H1 (cell line): ENCODE results near the gene CWH43. TPM values are rescaled to one million over a fixed set of nuclear protein-coding genes. Genes with fewer than 3 reads are reported as not detected.
A peak's percentile ranks its signal among the peaks of the same experiment; 100 is the strongest.

Source experiments
- CTCF ChIA-PET: fragments of 300-600 bp; sonication (Branson Sonifier 250); formaldehyde crosslinking; loops from one replicate; lab custom pipeline; 2021; ENCODE audit not compliant: partially characterized antibody; lab: Charles Lee
- POLR2A ChIA-PET: fragments of 300-600 bp; sonication (Branson Sonifier 250); formaldehyde crosslinking; loops from one replicate; lab custom pipeline; 2021; ENCODE audit warnings: inconsistent platforms; ENCODE audit not compliant: partially characterized antibody; lab: Charles Lee
- DNase-seq, 2 experiments: peaks; one replicate each; pipeline versions ENCODE4 v3.0.0 to v3.0.0-alpha.2; 2010 to 2022; ENCODE audit warnings: low spot score in 2 of 2, low read depth in 1 of 2, mixed read lengths in 1 of 2
- FAIRE-seq: peaks from 2 replicates; lab custom pipeline; 2011; peaks lifted over from hg19 to GRCh38; lab: Jason Lieb, UNC
- H2AFZ ChIP-seq: 2 replicates; pipeline ENCODE4 v1.8.1; 2012; ENCODE audit warnings: low read length, inconsistent platforms
- H2AK5ac ChIP-seq: 2 replicates; pipeline ENCODE4 v1.6.1; 2013; ENCODE audit warnings: low read depth, low read length
- H2BK120ac ChIP-seq: replicated peaks from 2 replicates; pipeline ENCODE3; 2013; ENCODE audit warnings: low read depth, low read length, inconsistent platforms
- H2BK12ac ChIP-seq: 2 replicates; pipeline ENCODE4 v1.6.1; 2013; ENCODE audit warnings: low read depth, low read length
- H2BK15ac ChIP-seq: 2 replicates; pipeline ENCODE4 v1.6.1; 2013; ENCODE audit warnings: low read length
- H2BK20ac ChIP-seq: 2 replicates; pipeline ENCODE4 v1.6.1; 2013; ENCODE audit warnings: low read length
- H2BK5ac ChIP-seq: 2 replicates; pipeline ENCODE4 v1.6.1; 2013; ENCODE audit warnings: low read depth, low read length
- H3K14ac ChIP-seq: 2 replicates; pipeline ENCODE4 v1.6.1; 2013; ENCODE audit warnings: inconsistent platforms; ENCODE audit not compliant: insufficient read length
- H3K18ac ChIP-seq: 2 replicates; pipeline ENCODE4 v1.6.1; 2013; ENCODE audit warnings: low read length; ENCODE audit errors: extremely low read depth
- H3K23ac ChIP-seq: 2 replicates; pipeline ENCODE4 v1.6.1; 2013; ENCODE audit warnings: inconsistent platforms; ENCODE audit not compliant: insufficient read length
- H3K23me2 ChIP-seq: 2 replicates; pipeline ENCODE4 v1.6.1; 2013; ENCODE audit warnings: low read depth, low read length
- H3K27ac ChIP-seq: 2 replicates; pipeline ENCODE4 v1.6.1; 2011; ENCODE audit warnings: low read depth, low read length, inconsistent platforms
- H3K27me3 ChIP-seq, 4 experiments: replicated peaks in 1 of 4; 1 replicate in 1 of 4; 2 replicates in 3 of 4; pipeline versions ENCODE4 v1.6.1 to v1.8.1; 2011 to 2013; ENCODE audit warnings: low read length in 3 of 4, mild to moderate bottlenecking in 3 of 4, inconsistent platforms in 2 of 4, mixed read lengths in 2 of 4, moderate library complexity in 1 of 4; ENCODE audit not compliant: control insufficient read depth in 3 of 4, insufficient read depth in 3 of 4; ENCODE audit errors: extremely low read depth in 1 of 4
- H3K36me3 ChIP-seq, 4 experiments: 2 replicates each; pipeline versions ENCODE4 v1.6.1 to v1.8.1; 2011 to 2013; ENCODE audit warnings: mild to moderate bottlenecking in 4 of 4, low read length in 3 of 4, moderate library complexity in 2 of 4, control low read depth in 1 of 4, inconsistent platforms in 1 of 4; ENCODE audit not compliant: insufficient read depth in 4 of 4, control insufficient read depth in 2 of 4
- H3K4ac ChIP-seq: replicated peaks from 2 replicates; pipeline ENCODE3; 2013; ENCODE audit warnings: low read length, low read depth, mixed read lengths, inconsistent platforms; ENCODE audit not compliant: insufficient read length
- H3K4me1 ChIP-seq, 4 experiments: replicated peaks in 1 of 4; 1 replicate in 1 of 4; 2 replicates in 3 of 4; pipeline versions ENCODE4 v1.6.1 to v1.8.1; 2011 to 2013; ENCODE audit warnings: low read length in 3 of 4, inconsistent platforms in 2 of 4, mixed read lengths in 1 of 4; ENCODE audit not compliant: insufficient read depth in 4 of 4, control insufficient read depth in 3 of 4
- H3K4me2 ChIP-seq, 2 experiments: 2 replicates each; pipeline versions ENCODE4 v1.6.1 to v1.8.1; 2011 to 2013; ENCODE audit warnings: low read depth in 2 of 2, low read length in 2 of 2, control low read depth in 1 of 2, inconsistent platforms in 1 of 2, mild to moderate bottlenecking in 1 of 2; ENCODE audit not compliant: insufficient read depth in 1 of 2
- H3K4me3 ChIP-seq, 4 experiments: fragments of 200-600, 300-600 bp in 1 of 4; sonication (generic), shearing (Covaris generic), sonication (Bioruptor Twin) in 1 of 4; 2 replicates each; pipeline versions ENCODE4 v1.5.1 to v1.8.1; 2011 to 2016; ENCODE audit warnings: low read length in 4 of 4, low read depth in 3 of 4, control low read depth in 2 of 4, inconsistent platforms in 2 of 4, mild to moderate bottlenecking in 2 of 4, mixed read lengths in 1 of 4, moderate library complexity in 1 of 4; ENCODE audit not compliant: insufficient read depth in 2 of 4; ENCODE audit errors: extremely low read depth in 1 of 4
- H3K56ac ChIP-seq: replicated peaks from 2 replicates; pipeline ENCODE3; 2013; ENCODE audit warnings: low read depth, mild to moderate bottlenecking, mixed read lengths, low read length, inconsistent platforms; ENCODE audit not compliant: insufficient read length
- H3K79me1 ChIP-seq: 2 replicates; pipeline ENCODE4 v1.6.1; 2013; ENCODE audit warnings: low read depth, low read length, control low read depth
- H3K79me2 ChIP-seq, 2 experiments: 2 replicates each; pipeline versions ENCODE4 v1.6.1 to v1.8.1; 2012 to 2013; ENCODE audit warnings: low read length in 2 of 2, mild to moderate bottlenecking in 2 of 2, inconsistent platforms in 1 of 2; ENCODE audit not compliant: insufficient read depth in 2 of 2, control insufficient read depth in 1 of 2
- H3K9ac ChIP-seq, 4 experiments: replicated peaks in 1 of 4; 1 replicate in 1 of 4; 2 replicates in 3 of 4; pipeline versions ENCODE4 v1.6.1 to v1.8.1; 2011 to 2013; ENCODE audit warnings: low read depth in 3 of 4, low read length in 3 of 4, control low read depth in 2 of 4, mild to moderate bottlenecking in 2 of 4, moderate library complexity in 2 of 4, inconsistent platforms in 1 of 4; ENCODE audit errors: extremely low read depth in 1 of 4
- H3K9me3 ChIP-seq, 2 experiments: 2 replicates each; pipeline versions ENCODE4 v1.6.1 to v1.8.1; 2012 to 2013; ENCODE audit warnings: mild to moderate bottlenecking in 2 of 2, moderate library complexity in 2 of 2, control low read depth in 1 of 2, inconsistent platforms in 1 of 2, low read depth in 1 of 2, low read length in 1 of 2, mixed read lengths in 1 of 2; ENCODE audit not compliant: insufficient read depth in 2 of 2
- H4K20me1 ChIP-seq, 2 experiments: replicated peaks in 1 of 2; 2 replicates each; pipeline versions ENCODE3 to v1.8.1; 2011 to 2013; ENCODE audit warnings: inconsistent platforms in 2 of 2, low read length in 2 of 2, mild to moderate bottlenecking in 1 of 2; ENCODE audit not compliant: insufficient read depth in 2 of 2, control insufficient read depth in 1 of 2
- H4K5ac ChIP-seq: 2 replicates; pipeline ENCODE4 v1.6.1; 2013; ENCODE audit warnings: low read length, low read depth, mixed read lengths, inconsistent platforms; ENCODE audit not compliant: insufficient read length
- H4K8ac ChIP-seq: 2 replicates; pipeline ENCODE4 v1.8.0; 2013; ENCODE audit warnings: mild to moderate bottlenecking, moderate library complexity, low read length, inconsistent platforms; ENCODE audit not compliant: insufficient read depth; ENCODE audit errors: extremely low read depth
- H4K91ac ChIP-seq: replicated peaks from 2 replicates; pipeline ENCODE3; 2013; ENCODE audit warnings: low read length, mixed read lengths, inconsistent platforms; ENCODE audit not compliant: insufficient read length
- BRCA1 ChIP-seq: IDR thresholded peaks from 2 replicates; pipeline ENCODE4 v1.6.1; 2012; ENCODE audit warnings: low read depth, low read length, improper control_type of control experiment
- CHD2 ChIP-seq: IDR thresholded peaks from 2 replicates; pipeline ENCODE4 v1.6.1; 2012; ENCODE audit warnings: low read length, improper control_type of control experiment
- CTCF ChIP-seq, 3 experiments: IDR thresholded peaks; 1 replicate in 2 of 3; 2 replicates in 1 of 3; pipeline versions ENCODE4 v1.5.1 to v1.6.1; 2011; ENCODE audit warnings: low read length in 3 of 3, mild to moderate bottlenecking in 3 of 3, inconsistent platforms in 2 of 3, low read depth in 1 of 3, moderate library complexity in 1 of 3; ENCODE audit not compliant: insufficient read depth in 1 of 3; ENCODE audit errors: control extremely low read depth in 1 of 3
- JUN ChIP-seq: IDR thresholded peaks from 2 replicates; pipeline ENCODE4 v1.6.1; 2011; ENCODE audit warnings: low read depth, mild to moderate bottlenecking, improper control_type of control experiment, low read length
- MAFK ChIP-seq: IDR thresholded peaks from 2 replicates; pipeline ENCODE4 v1.6.1; 2012; ENCODE audit warnings: low read depth, mild to moderate bottlenecking, improper control_type of control experiment, low read length
- SP1 ChIP-seq: IDR thresholded peaks from 2 replicates; pipeline ENCODE4 v1.6.1; 2011; ENCODE audit warnings: low read depth, low read length
- TAF7 ChIP-seq: optimal IDR thresholded peaks from 2 replicates; pipeline ENCODE3; 2011; ENCODE audit warnings: low read depth, mild to moderate bottlenecking, inconsistent platforms, low read length, moderate library complexity, borderline replicate concordance
- WGBS, 2 experiments: shearing (Covaris generic) in 1 of 2; methylation state at CpG; one replicate each; pipeline versions ENCODE4 v1.1.6 to v1.1.7; 2013 to 2015; ENCODE audit warnings: low lambda C conversion rate in 2 of 2, mixed read lengths in 2 of 2, inconsistent platforms in 1 of 2, low coverage in 1 of 2, missing lambda C conversion rate in 1 of 2; ENCODE audit not compliant: insufficient replicate concordance in 2 of 2, insufficient coverage in 1 of 2, insufficient read length in 1 of 2; ENCODE audit errors: extremely low coverage in 1 of 2, missing lambda C conversion rate in 1 of 2; 5-methylcytosine and 5-hydroxymethylcytosine counted together
- polyA plus RNA-seq, 7 experiments: library from polyadenylated mRNA; depleted of rRNA in 3 of 7; stranded (reverse) in 5 of 7; unstranded in 2 of 7; fragments of >200 nt in 5 of 7; fragments of 200-250 nt in 2 of 7; gene quantifications; 1 replicate in 5 of 7; 2 replicates in 1 of 7; 4 replicates in 1 of 7; pipeline versions ENCODE4 v1.2.1 to v1.2.3, GENCODE V29; 2011 to 2013; ENCODE audit warnings: missing spikeins in 2 of 7, mixed read lengths in 2 of 7
- total RNA-seq: library from RNA; stranded (reverse); fragmentation: NEBNext Ultra II Directional; extraction: Animal tissue kit (Norgen Biotek cat#: 25700); gene quantifications from 2 replicates; pipeline ENCODE4 v1.2.1, GENCODE V29; 2021

CWH43 gene
- total and polyA plus RNA-seq, 2 of the 8 experiments (the other 6 are each of a cell fraction or from before 2014, with no cell fraction given), result not detected

GRCh38 chr4:48985602-48985975 lies 486 bp upstream of the CWH43 start:
- Histone ChIP-seq H3K27ac (no peak overlapping the region), H3K9me3 (peaks cover 0 to 5% of the 10 kb centered on the region in 2 experiments; a peak in 1 of 4 replicates), H2BK20ac (no peak overlapping the region), H2BK5ac (no peak overlapping the region), H3K56ac (no peak overlapping the region), H3K79me1 (no peaks in the 10 kb centered on the region), H3K9ac (no peak overlapping the region), H3K79me2 (no peaks in the 10 kb centered on the region), H2BK15ac (no peak overlapping the region), H3K4me2 (peak overlapping the region; percentile 73 to 77), H4K20me1 (no peaks in the 10 kb centered on the region), H3K18ac (no peak overlapping the region), H3K14ac (no peak overlapping the region), H4K5ac (no peak overlapping the region), H4K91ac (no peak overlapping the region), H3K36me3 (no peaks in the 10 kb centered on the region), H4K8ac (peak overlapping the region; percentile 85), H3K23me2 (peaks cover 9% of the 10 kb centered on the region; the same call in 1 of the 2 replicates), H2AK5ac (no peak overlapping the region), H2BK12ac (no peak overlapping the region), H2AFZ (peak overlapping the region; percentile 43; the same call in 1 of the 2 replicates), H3K4me3 (peak overlapping the region; percentile 30 to 59 (median 48); a peak in 7 of 8 replicates), H3K4me1 (no peaks in the 10 kb centered on the region; a peak in 1 of 7 replicates), H2BK120ac (no peak overlapping the region), H3K27me3 (peaks cover 0 to 36% (median 20%) of the 10 kb centered on the region in 4 experiments; a peak in 6 of 7 replicates), H3K4ac (no peak overlapping the region), H3K23ac (no peak overlapping the region)
- POLR2A ChIA-PET, result interaction anchor here (0.6 kb wide), 1 partner anchor 32 kb away, joined by 3 read pairs; no protein-coding TSS in a partner anchor
- TF ChIP-seq MAFK (no peak), CHD2 (no peak), SP1 (no peak), CTCF (IDR thresholded peaks at IDR 0.05; ENCODE audit: control extremely low read depth in 1 of 3, insufficient read depth in 1 of 3, low read depth in 1 of 3, low read length in 3 of 3) (no peak), JUN (no peak), TAF7 (no peak), BRCA1 (no peak)
- CTCF ChIA-PET, result no interaction called here
- FAIRE-seq (no peak), DNase-seq (no peak)
- WGBS, 2 experiments, result 42% methylated on average over 18 of the region's 18 CpGs; no CpG with 5 or more reads in 1 of the 2 experiments
